Thoracic aorta (tissue), 2 donors: ENCODE results near the gene ATXN10. TPM values are rescaled to one million over a fixed set of nuclear protein-coding genes. Genes with fewer than 3 reads are reported as not detected.
A peak's percentile ranks its signal among the peaks of the same experiment; 100 is the strongest.

Experiments
- ATAC-seq: fragments of 150-250 bp; one replicate; pipeline ENCODE4 v1.8.0; 2017; ENCODE audit warnings: low read depth; ENCODE audit not compliant: insufficient number of reproducible peaks, low FRiP score
- DNase-seq: peaks from one replicate; pipeline ENCODE4 v3.0.0-alpha.2; 2020; ENCODE audit warnings: low spot score
- H3K27ac ChIP-seq, 2 donors: fragments of 200-600 bp; sonication (generic); 1 replicate in 1 of 2; 2 replicates in 1 of 2; pipeline ENCODE4 v1.5.1; 2016; ENCODE audit warnings: mild to moderate bottlenecking in 2 of 2, moderate library complexity in 2 of 2
- H3K27me3 ChIP-seq: fragments of 200-600 bp; sonication (generic); replicated peaks from 2 replicates; pipeline ENCODE4 v1.6.0; 2016; ENCODE audit warnings: mild to moderate bottlenecking; ENCODE audit not compliant: insufficient read depth
- H3K36me3 ChIP-seq: fragments of 200-600 bp; sonication (generic); one replicate; pipeline ENCODE4 v1.5.1; 2016
- H3K4me1 ChIP-seq, 2 donors: fragments of 200-600 bp; sonication (generic); 1 replicate in 1 of 2; 2 replicates in 1 of 2; pipeline versions ENCODE4 v1.5.1 to v1.6.0; 2016; ENCODE audit warnings: low read depth in 2 of 2, mild to moderate bottlenecking in 1 of 2; ENCODE audit not compliant: control insufficient read depth in 1 of 2
- H3K4me3 ChIP-seq: fragments of 200-600 bp; sonication (generic); 2 replicates; pipeline ENCODE4 v1.5.1; 2016; ENCODE audit warnings: mild to moderate bottlenecking
- H3K9me3 ChIP-seq: fragments of 200-600 bp; sonication (generic); 2 replicates; pipeline ENCODE4 v1.5.1; 2016
- CTCF ChIP-seq: fragments of 200-600 bp; sonication (generic); IDR thresholded peaks from one replicate; pipeline ENCODE4 v1.5.1; 2019; ENCODE audit warnings: antibody characterized with exemption
- total RNA-seq, 2 donors: library from RNA; depleted of rRNA; stranded (reverse); fragments of >200 nt; gene quantifications; one replicate each; pipeline versions ENCODE4 v1.1.0 to v1.2.3, GENCODE V29; 2016

ATXN10 gene
- total RNA-seq, 2 donors from 2014 or later = 52.9 to 164 TPM

DNA sequence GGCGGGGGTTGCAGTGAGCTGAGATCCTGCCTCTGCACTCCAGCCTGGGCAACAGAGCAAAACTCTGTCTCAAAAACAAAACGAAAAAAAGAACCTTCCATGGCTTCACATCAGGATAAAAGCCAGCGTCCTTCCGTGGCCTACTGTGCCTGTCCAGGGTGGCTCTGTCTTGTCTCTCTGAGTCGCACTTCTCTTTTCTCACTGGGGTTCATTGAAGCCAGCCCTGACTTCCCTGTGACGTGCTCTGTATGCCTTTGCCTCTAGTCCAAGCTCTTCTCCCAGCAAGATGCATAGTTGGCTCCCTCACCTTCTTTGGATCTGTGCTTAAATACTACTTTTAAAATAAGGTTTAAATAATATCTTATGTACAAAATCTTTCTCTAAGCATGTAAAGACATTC lies 11.6 kb downstream of the ATXN10 start:
- H3K4me1 ChIP-seq = peaks cover 55 to 76% of the 10 kb centered on the region in 2 donors
- no peak for ATAC-seq
- no peaks in the 10 kb centered on the region for H3K9me3 ChIP-seq
- H3K4me3 ChIP-seq = no peak overlapping the region
- H3K27ac ChIP-seq = peak overlapping the region in 1 of 2 donors; percentile 26
- no peaks in the 10 kb centered on the region for H3K36me3 ChIP-seq
- TF ChIP-seq CTCF = no peak
- no peak for DNase-seq
- no peaks in the 10 kb centered on the region for H3K27me3 ChIP-seq

- Histone ChIP-seq H3K27me3 (no peaks in the 10 kb centered on the region), H3K9me3 (no peaks in the 10 kb centered on the region), H3K4me1 (peaks cover 59 to 80% of the 10 kb centered on the region in 2 donors), H3K36me3 (no peaks in the 10 kb centered on the region), H3K4me3 (no peak overlapping the region), H3K27ac (peak overlapping the region in 1 of 2 donors; percentile 26)
- ATAC-seq (no peak), DNase-seq (no peak)
- no peak for TF ChIP-seq CTCF
These were observed 12.0 kb downstream of the ATXN10 start for GRCh38 chr22:45683680-45684079.

- peaks cover 64 to 85% of the 10 kb centered on the region in 2 donors for H3K4me1 ChIP-seq
- ATAC-seq = no peak
- H3K4me3 ChIP-seq = no peak overlapping the region
These were observed 12.5 kb downstream of the ATXN10 start for GRCh38 chr22:45684169-45684568.

GRCh38 chr22:45684752-45685574 lies 13.3 kb downstream of the ATXN10 start:
- DNase-seq = no peak
- no peaks in the 10 kb centered on the region for H3K36me3 ChIP-seq
- peak overlapping the region in 1 of 2 donors; percentile 26 for H3K27ac ChIP-seq
- no peaks in the 10 kb centered on the region for H3K9me3 ChIP-seq
- no peak for TF ChIP-seq CTCF
- ATAC-seq = no peak
- no peak overlapping the region for H3K4me3 ChIP-seq
- H3K4me1 ChIP-seq = peaks cover 66 to 93% of the 10 kb centered on the region in 2 donors
- H3K27me3 ChIP-seq = no peaks in the 10 kb centered on the region

More at GRCh38 chr22:45684169-45684568, 12.5 kb downstream of the ATXN10 start:
- peak overlapping the region in 1 of 2 donors; percentile 26 for H3K27ac ChIP-seq
- H3K27me3 ChIP-seq = no peaks in the 10 kb centered on the region
- H3K9me3 ChIP-seq = no peaks in the 10 kb centered on the region
- H3K36me3 ChIP-seq = no peaks in the 10 kb centered on the region
- no peak for DNase-seq
- no peak for TF ChIP-seq CTCF

DNA sequence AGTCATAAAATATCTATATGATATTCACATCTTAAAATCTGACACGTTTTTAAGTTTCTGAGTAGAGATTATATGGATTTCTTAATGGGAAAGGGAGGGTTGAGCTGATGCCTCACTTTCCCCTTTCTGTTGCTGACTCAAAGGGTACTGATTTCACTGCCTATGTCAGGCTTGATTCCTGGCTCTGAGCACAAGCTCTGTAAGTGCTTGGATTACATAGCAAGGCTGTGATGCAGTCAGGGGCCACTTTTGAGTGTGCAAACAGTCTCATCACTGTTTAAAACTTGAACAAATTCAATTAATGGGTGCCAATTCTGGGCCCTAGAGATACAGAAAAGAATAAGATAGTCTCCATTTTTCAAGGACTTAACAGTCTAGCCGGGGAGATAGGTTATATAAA lies 14.4 kb downstream of the ATXN10 start:
- H3K4me3 ChIP-seq = no peak overlapping the region
- no peak for TF ChIP-seq CTCF
- no peaks in the 10 kb centered on the region for H3K36me3 ChIP-seq
- no peaks in the 10 kb centered on the region for H3K9me3 ChIP-seq
- H3K4me1 ChIP-seq = peaks cover 62 to 89% of the 10 kb centered on the region in 2 donors
- no peaks in the 10 kb centered on the region for H3K27me3 ChIP-seq
- ATAC-seq (no peak), DNase-seq (no peak)
- peak overlapping the region in 1 of 2 donors; percentile 70 for H3K27ac ChIP-seq
